GM12872 (cell line): ENCODE measurements around the gene TCF7.
A peak's percentile ranks its signal among the peaks of the same experiment; 100 is the strongest.

Source experiments
- CTCF ChIP-seq: IDR thresholded peaks from 3 replicates; pipeline ENCODE4 v1.5.1; 2011; ENCODE audit warnings: low read depth, mild to moderate bottlenecking, low read length, moderate library complexity; ENCODE audit not compliant: insufficient read depth

TCF7 gene

GRCh38 chr5:134092875-134093274, 21.6 kb upstream of the TCF7 start:
- TF ChIP-seq CTCF: no peak

DNA sequence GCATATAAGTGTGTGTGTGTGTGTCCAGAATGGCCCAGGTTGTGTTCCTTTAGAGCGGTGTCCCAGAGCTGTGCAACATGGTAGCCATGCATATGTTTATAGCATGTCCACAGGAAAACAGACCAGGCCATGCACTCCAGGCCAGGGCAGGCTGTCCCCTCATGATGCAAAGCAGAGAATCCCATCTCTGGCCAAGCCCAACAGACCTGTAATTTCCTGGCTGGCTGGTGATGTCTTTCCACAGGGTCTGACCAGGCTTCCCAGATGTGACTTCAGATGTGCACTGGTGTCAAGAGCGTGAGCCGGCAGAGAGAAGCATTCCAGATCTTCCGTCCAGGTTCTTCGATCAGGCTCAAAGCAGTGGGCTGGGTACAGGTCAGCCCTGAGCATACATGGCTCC, 21.1 kb upstream of the TCF7 start:
- no peak for TF ChIP-seq CTCF

- no peak for TF ChIP-seq CTCF
These were observed 19.2 kb upstream of the TCF7 start for GRCh38 chr5:134095293-134095692.

DNA sequence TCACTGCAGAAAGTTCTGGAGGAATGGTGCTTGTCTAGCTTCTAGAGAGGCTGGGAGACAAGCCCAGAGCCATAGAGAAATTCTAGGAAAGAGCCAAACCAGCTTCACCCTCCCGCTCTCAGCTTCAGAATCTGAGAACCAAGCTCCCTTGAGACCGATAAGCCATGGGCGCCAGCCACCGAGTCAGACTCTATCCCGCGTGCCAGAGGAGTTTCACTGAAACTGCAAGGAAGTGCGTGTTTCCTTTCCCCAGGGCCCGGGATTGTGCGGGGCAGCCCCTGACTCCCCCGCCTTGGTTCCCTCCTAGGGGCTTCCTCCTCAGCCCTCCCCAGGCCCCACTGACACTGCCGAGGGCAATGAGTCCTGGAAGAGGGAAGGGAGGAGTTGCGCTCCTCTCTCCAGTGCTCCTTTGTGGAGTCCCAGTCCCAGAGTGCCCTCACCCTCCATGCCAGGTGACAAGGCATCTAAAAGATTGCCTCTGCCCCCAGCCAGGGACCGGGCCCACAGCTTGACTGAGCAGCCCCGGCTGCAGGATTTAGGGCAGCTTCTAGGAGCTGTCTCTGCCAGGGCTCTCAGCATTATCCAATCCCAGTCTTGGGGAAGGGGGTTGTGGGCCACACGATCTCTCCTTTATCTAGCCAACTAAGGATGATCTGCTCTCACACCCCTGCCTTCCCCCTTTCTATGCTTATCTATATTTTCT, 18.4 kb upstream of the TCF7 start:
- no peak for TF ChIP-seq CTCF

- no peak for TF ChIP-seq CTCF
These were observed 17.2 kb upstream of the TCF7 start for GRCh38 chr5:134097211-134097749.

DNA sequence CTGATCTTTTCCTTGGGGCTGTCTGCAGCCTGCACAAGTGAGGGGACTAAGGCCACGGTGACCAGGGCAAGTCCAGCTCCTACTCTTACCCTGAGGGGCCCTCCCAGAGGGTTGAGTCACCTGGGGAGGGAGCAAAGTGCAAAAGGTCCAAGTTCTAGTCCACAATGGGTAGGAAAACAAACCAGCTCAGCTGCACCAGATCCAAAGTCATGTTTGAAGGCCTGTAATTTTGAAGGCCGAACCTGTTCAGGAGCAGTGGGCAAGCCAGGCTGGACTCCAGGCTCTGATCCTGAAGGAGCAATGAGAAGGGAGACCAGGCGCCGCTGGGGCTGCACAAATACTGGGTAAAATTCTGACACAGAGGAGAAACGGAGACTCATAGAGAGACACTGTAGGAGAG, 15.8 kb upstream of the TCF7 start:
- TF ChIP-seq CTCF: no peak

DNA sequence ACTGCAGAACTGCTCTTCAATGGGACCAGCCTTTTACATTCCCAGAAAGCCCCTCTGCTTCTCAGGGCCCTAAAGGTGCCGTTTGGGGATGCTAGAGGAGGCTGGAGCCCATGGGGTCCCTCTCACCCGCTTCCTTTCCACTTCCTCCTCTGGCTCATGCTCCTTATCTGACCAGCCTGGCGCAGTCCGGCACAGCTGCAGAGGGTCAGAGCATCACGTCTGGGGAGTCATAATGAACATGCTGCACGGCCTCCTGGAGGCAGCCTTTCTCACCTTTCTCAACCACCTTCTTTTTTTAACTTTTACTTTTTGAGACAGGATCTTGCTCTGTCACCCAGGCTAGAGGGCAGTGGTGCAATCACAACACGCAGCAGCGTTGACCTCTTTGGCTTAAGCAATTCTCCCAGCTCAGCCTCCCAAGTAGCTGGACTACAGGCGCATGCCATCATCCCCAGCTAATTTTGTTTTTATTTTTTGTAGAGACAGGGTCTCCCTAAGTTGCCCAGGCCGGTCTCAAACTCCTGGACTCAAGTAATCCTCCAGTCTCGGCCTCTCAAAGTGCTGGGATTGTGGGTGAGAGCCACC, 15.1 kb upstream of the TCF7 start:
- TF ChIP-seq CTCF: peak; percentile 24; the same call in 2 of the 3 replicates
